Stomach (tissue), 9 donors: ENCODE data around the gene OR5B21. TPM values are rescaled to one million over a fixed set of nuclear protein-coding genes. Genes with fewer than 3 reads are reported as not detected.

Source experiments
- DNase-seq, 2 donors: peaks; one replicate each; pipeline versions ENCODE4 v3.0.0 to v3.0.0-alpha.2; 2013 to 2019
- H3K27ac ChIP-seq, 5 donors: fragments of 200-600 bp in 4 of 5; sonication (generic) in 4 of 5; one replicate each; pipeline ENCODE4 v1.5.1; 2013 to 2019; ENCODE audit warnings: mild to moderate bottlenecking in 1 of 5, moderate library complexity in 1 of 5
- H3K27me3 ChIP-seq, 3 donors: fragments of 200-600 bp; sonication (generic); one replicate each; pipeline ENCODE4 v1.5.1; 2017 to 2019; ENCODE audit warnings: mixed run types in 1 of 3
- H3K36me3 ChIP-seq, 4 donors: fragments of 200-600 bp; sonication (generic); 1 replicate in 3 of 4; 2 replicates in 1 of 4; pipeline ENCODE4 v1.5.1; 2016 to 2019
- H3K4me1 ChIP-seq, 4 donors: fragments of 200-600 bp; sonication (generic); one replicate each; pipeline ENCODE4 v1.5.1; 2016 to 2019
- H3K4me3 ChIP-seq, 4 donors: fragments of 200-600 bp; sonication (generic) in 3 of 4; one replicate each; pipeline ENCODE4 v1.5.1; 2016 to 2019; ENCODE audit warnings: mild to moderate bottlenecking in 1 of 4
- H3K9me3 ChIP-seq, 4 donors: fragments of 200-600 bp; sonication (generic); one replicate each; pipeline ENCODE4 v1.5.1; 2016 to 2019
- EP300 ChIP-seq: sonication (generic); formaldehyde crosslinking; IDR thresholded peaks from one replicate; pipeline ENCODE4 v1.6.1; 2017; ENCODE audit warnings: antibody characterized with exemption
- POLR2A ChIP-seq, 4 donors: fragments of 450-650 bp; IDR thresholded peaks; one replicate each; pipeline ENCODE4 v1.6.1; 2016; ENCODE audit warnings: antibody characterized with exemption in 4 of 4, control low read depth in 2 of 4, mild to moderate bottlenecking in 1 of 4, moderate library complexity in 1 of 4
- POLR2AphosphoS5 ChIP-seq, 3 donors: sonication (generic); formaldehyde crosslinking; IDR thresholded peaks; one replicate each; pipeline ENCODE4 v1.6.1; 2016; ENCODE audit warnings: antibody characterized with exemption in 3 of 3
- WGBS, 5 donors: extraction: QIAGEN DNeasy Blood & Tissue Kit in 3 of 5; methylation state at CpG; one replicate each; pipeline versions ENCODE4 v1.1.5 to v1.1.7; 2013 to 2018; 5-methylcytosine and 5-hydroxymethylcytosine counted together
- intact Hi-C: fragments of 100-400 bp; cut with DNase I; formaldehyde crosslinking; loops from one replicate; pipeline ENCODE4 v1.15.1; 2023; ENCODE audit warnings: low total_unique reads
- polyA plus RNA-seq, 3 donors: library from polyadenylated mRNA; stranded (reverse); fragments of 200-250 nt; gene quantifications; one replicate each; pipeline ENCODE4 v1.2.3, GENCODE V29; 2013
- total RNA-seq, 5 donors: library from RNA; depleted of rRNA; stranded (reverse); fragments of >200 nt; gene quantifications; one replicate each; pipeline versions ENCODE4 v1.1.0 to v1.2.3, GENCODE V29; 2014 to 2016
- TF ChIP-seq, protein P1 (sequence below), 7 experiments: fragments of 450-650 bp in 4 of 7; fragments of 200-600 bp in 3 of 7; sonication (generic) in 3 of 7; IDR thresholded peaks; one replicate each; pipeline ENCODE4 v1.5.1; 2016 to 2019; ENCODE audit warnings: antibody characterized with exemption in 7 of 7, control low read depth in 2 of 7, mild to moderate bottlenecking in 1 of 7
- donor health status: healthy with polysubstance abuse.
- donor health status: Bipolar disorder and iron deficiency.
- donor health status: healthy.

Gene OR5B21
- total and polyA plus RNA-seq, 8 donors, result not detected

DNA sequence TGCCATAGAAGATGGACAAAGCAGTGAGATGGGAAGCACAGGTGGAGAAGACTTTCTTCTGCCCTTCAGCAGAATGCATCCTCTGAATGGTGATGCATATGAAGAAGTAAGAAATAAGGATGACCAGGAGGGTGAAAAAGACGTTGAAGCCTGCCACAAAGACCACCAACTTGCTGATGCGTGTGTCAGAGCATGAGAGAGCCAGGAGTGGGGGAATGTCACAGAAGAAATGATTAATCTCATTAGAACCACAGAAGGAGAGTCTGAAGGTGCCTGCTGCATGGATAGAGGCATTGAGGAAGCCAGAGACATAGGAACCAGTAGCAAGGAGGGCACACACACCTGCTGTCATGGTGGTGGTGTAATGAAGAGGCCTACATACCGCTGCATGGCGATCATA, 550 bp downstream of the OR5B21 start:
- TF ChIP-seq EP300 (no peak), POLR2AphosphoS5 (IDR thresholded peaks at IDR 0.05) (no peak), POLR2A (IDR thresholded peaks at IDR 0.05) (no peak)
- TF ChIP-seq, protein P1, sequence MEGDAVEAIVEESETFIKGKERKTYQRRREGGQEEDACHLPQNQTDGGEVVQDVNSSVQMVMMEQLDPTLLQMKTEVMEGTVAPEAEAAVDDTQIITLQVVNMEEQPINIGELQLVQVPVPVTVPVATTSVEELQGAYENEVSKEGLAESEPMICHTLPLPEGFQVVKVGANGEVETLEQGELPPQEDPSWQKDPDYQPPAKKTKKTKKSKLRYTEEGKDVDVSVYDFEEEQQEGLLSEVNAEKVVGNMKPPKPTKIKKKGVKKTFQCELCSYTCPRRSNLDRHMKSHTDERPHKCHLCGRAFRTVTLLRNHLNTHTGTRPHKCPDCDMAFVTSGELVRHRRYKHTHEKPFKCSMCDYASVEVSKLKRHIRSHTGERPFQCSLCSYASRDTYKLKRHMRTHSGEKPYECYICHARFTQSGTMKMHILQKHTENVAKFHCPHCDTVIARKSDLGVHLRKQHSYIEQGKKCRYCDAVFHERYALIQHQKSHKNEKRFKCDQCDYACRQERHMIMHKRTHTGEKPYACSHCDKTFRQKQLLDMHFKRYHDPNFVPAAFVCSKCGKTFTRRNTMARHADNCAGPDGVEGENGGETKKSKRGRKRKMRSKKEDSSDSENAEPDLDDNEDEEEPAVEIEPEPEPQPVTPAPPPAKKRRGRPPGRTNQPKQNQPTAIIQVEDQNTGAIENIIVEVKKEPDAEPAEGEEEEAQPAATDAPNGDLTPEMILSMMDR (IDR thresholded peaks at IDR 0.05), result no peak
- Histone ChIP-seq H3K9me3 (no peaks in the 10 kb centered on the region), H3K36me3 (no peaks in the 10 kb centered on the region), H3K4me3 (no peak overlapping the region), H3K27me3 (no peaks in the 10 kb centered on the region), H3K27ac (no peak overlapping the region), H3K4me1 (no peaks in the 10 kb centered on the region)
- no peak for DNase-seq
- WGBS, 5 donors, result 81 to 91% (median 84%) methylated on average over 4 of the region's 4 CpGs
- intact Hi-C loops, result no loop called here

DNA sequence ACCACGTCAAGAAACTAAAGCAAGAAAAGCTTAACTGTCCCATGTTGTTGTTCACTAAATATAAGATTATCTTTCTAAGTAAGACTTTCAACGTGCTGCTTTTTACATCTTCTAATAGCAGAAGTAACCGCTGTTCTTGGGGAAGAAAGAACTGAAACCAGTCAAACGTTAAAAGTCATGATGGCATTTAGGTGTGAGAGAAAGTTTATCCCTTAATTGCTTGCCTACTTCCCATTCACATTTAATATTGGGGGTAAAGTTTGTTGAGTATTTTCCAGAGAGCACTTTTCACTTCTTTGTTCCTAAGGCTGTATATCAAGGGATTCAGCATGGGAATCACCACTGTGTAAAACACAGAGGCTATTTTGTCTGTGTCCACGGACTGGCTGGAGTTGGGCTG, 970 bp downstream of the OR5B21 start:
- no peaks in the 10 kb centered on the region for H3K27me3 ChIP-seq
- no peak overlapping the region for H3K27ac ChIP-seq
- no peaks in the 10 kb centered on the region for H3K36me3 ChIP-seq
- 69 to 79% (median 72%) methylated on average over 5 of the region's 5 CpGs for WGBS, 5 donors
- no peak for TF ChIP-seq POLR2A (IDR thresholded peaks at IDR 0.05)
- TF ChIP-seq, protein P1 (IDR thresholded peaks at IDR 0.05), result no peak
- TF ChIP-seq EP300, result no peak
- TF ChIP-seq POLR2AphosphoS5 (IDR thresholded peaks at IDR 0.05), result no peak
- DNase-seq, result no peak
- intact Hi-C loops, result no loop called here
- H3K4me3 ChIP-seq, result no peak overlapping the region
- H3K4me1 ChIP-seq, result no peaks in the 10 kb centered on the region
- no peaks in the 10 kb centered on the region for H3K9me3 ChIP-seq

DNA sequence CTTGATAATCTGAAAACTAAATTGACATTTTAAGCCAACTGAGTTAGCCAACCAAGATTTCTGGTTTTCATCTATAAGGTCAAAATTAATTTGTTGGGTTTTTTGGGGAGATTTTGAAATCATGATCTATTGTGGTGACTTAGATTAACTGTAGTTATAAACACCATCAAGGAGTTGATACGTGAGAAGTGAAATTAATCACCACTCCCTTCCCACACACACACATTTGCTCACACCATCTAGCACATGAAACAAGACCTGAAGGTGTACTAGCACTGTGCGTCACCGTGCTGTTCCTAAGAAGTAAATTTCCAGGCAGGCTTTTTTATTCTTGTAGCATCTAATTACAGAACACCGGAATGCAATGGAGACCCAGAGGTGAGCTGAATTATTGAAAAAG, 2.1 kb downstream of the OR5B21 start:
- H3K4me3 ChIP-seq, result no peak overlapping the region
- no peak for DNase-seq
- H3K27me3 ChIP-seq, result no peaks in the 10 kb centered on the region
- TF ChIP-seq POLR2AphosphoS5 (IDR thresholded peaks at IDR 0.05), result no peak
- TF ChIP-seq, protein P1 (IDR thresholded peaks at IDR 0.05), result no peak
- no peak for TF ChIP-seq POLR2A (IDR thresholded peaks at IDR 0.05)
- TF ChIP-seq EP300, result no peak
- no peaks in the 10 kb centered on the region for H3K9me3 ChIP-seq
- 74 to 81% (median 76%) methylated on average over 4 of the region's 4 CpGs for WGBS, 5 donors
- H3K27ac ChIP-seq, result no peak overlapping the region
- no peaks in the 10 kb centered on the region for H3K36me3 ChIP-seq
- intact Hi-C loops, result no loop called here
- H3K4me1 ChIP-seq, result no peaks in the 10 kb centered on the region

DNA sequence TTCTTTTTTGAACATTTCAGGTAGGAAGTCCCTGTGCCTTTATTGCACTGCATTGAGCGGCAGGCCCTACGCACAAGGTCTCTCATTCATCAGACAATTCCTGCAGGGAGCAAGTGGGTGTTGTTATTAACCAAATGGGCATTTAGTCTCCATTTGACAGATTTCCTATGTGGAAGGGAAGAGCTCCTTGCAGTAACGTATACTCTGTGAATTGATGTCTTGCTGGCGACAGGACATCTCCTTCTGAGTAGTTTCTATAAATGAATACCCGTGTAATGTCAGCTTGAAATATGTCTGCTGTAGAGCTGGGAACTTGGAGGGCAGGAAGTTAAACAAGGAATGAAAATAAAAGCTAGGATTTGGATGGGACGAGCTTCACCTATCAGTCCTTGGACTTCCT, 3.7 kb downstream of the OR5B21 start:
- Histone ChIP-seq H3K4me3 (no peak overlapping the region), H3K9me3 (no peaks in the 10 kb centered on the region), H3K27me3 (no peaks in the 10 kb centered on the region), H3K36me3 (no peaks in the 10 kb centered on the region), H3K27ac (no peak overlapping the region), H3K4me1 (no peaks in the 10 kb centered on the region)
- TF ChIP-seq POLR2A (IDR thresholded peaks at IDR 0.05) (no peak), POLR2AphosphoS5 (IDR thresholded peaks at IDR 0.05) (no peak), EP300 (no peak)
- TF ChIP-seq, protein P1 (IDR thresholded peaks at IDR 0.05), result no peak
- 70 to 82% (median 79%) methylated on average over 6 of the region's 6 CpGs for WGBS, 5 donors
- DNase-seq, result no peak
- intact Hi-C loops, result no loop called here
